ENCODE data around the gene GGA2.
A peak's percentile ranks its signal among the peaks of the same experiment; 100 is the strongest.
"Not testable (repeated sequence)": the region's sequence is repeated elsewhere in the genome, so short reads cannot be mapped to it uniquely, and the experiment has no call there.

The GGA2 gene, protein sequence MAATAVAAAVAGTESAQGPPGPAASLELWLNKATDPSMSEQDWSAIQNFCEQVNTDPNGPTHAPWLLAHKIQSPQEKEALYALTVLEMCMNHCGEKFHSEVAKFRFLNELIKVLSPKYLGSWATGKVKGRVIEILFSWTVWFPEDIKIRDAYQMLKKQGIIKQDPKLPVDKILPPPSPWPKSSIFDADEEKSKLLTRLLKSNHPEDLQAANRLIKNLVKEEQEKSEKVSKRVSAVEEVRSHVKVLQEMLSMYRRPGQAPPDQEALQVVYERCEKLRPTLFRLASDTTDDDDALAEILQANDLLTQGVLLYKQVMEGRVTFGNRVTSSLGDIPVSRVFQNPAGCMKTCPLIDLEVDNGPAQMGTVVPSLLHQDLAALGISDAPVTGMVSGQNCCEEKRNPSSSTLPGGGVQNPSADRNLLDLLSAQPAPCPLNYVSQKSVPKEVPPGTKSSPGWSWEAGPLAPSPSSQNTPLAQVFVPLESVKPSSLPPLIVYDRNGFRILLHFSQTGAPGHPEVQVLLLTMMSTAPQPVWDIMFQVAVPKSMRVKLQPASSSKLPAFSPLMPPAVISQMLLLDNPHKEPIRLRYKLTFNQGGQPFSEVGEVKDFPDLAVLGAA

GRCh38 chr16:23510164-23510914 is at the start of gene GGA2:
Gene GGA2, minus strand, starts transcription at chr16:23510494. Its CDS starts 83 bp downstream, at chr16:23510411.
- peak; percentile 43 to 76 (median 70) for DNase-seq (ENCODE audit: low read depth in 4 of 4, low spot score in 1 of 4)

- DNase-seq (ENCODE audit: low read depth in 4 of 4, low spot score in 1 of 4), result peak in 1 of 4 experiments; percentile 2
Observed at GRCh38 chr16:23557779-23558702, 47.7 kb upstream of the GGA2 start.

- peak; percentile 95 to 98 (median 96) for DNase-seq (ENCODE audit: low read depth in 4 of 4, low spot score in 1 of 4)
Observed at GRCh38 chr16:23556881-23557778, 46.8 kb upstream of the GGA2 start, which contains the start of the genes EARS2 and UBFD1. Gene EARS2, minus strand, starts transcription at chr16:23557350. Its CDS starts 7 bp downstream, at chr16:23557343. Gene UBFD1, plus strand, starts transcription at chr16:23557727. Its CDS starts 16 bp downstream, at chr16:23557743.

- DNase-seq (ENCODE audit: low read depth in 4 of 4, low spot score in 1 of 4), result no peak
Observed at GRCh38 chr16:23554536-23554935, 44.2 kb upstream of the GGA2 start.

GRCh38 chr16:23552161-23552560 is 41.9 kb upstream of the GGA2 start:
- no peak for DNase-seq (ENCODE audit: low read depth in 4 of 4, low spot score in 1 of 4)

- no peak for DNase-seq (ENCODE audit: low read depth in 4 of 4, low spot score in 1 of 4)
Observed at GRCh38 chr16:23549938-23550337, 39.6 kb upstream of the GGA2 start.

GRCh38 chr16:23544436-23544835 is 34.1 kb upstream of the GGA2 start:
- no peak for DNase-seq (ENCODE audit: low read depth in 4 of 4, low spot score in 1 of 4)

- not testable (repeated sequence) for DNase-seq (ENCODE audit: low read depth in 4 of 4, low spot score in 1 of 4)
Observed at GRCh38 chr16:23540817-23541178, 30.5 kb upstream of the GGA2 start.

- DNase-seq (ENCODE audit: low read depth in 4 of 4, low spot score in 1 of 4), result no peak
Observed at GRCh38 chr16:23539984-23540816, 29.9 kb upstream of the GGA2 start.

DNA sequence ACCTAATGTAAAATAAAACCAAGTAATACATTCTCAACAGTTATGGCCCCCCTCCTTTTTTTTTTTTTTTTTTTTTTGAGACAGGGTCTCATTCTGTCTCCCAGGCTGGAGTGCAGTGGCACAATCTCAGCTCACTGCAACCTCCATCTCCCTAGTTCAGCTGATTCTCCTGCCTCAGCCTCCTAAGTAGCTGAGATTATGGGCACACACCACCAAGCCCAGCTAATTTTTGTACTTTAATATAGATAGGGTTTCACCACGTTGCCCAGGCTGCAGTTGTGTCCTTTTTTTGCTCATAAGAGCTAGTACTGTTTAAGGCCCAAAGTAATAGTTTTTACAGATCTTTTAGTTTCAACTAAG is 28.6 kb upstream of the GGA2 start:
- DNase-seq (ENCODE audit: low read depth in 4 of 4, low spot score in 1 of 4), result no peak

DNA sequence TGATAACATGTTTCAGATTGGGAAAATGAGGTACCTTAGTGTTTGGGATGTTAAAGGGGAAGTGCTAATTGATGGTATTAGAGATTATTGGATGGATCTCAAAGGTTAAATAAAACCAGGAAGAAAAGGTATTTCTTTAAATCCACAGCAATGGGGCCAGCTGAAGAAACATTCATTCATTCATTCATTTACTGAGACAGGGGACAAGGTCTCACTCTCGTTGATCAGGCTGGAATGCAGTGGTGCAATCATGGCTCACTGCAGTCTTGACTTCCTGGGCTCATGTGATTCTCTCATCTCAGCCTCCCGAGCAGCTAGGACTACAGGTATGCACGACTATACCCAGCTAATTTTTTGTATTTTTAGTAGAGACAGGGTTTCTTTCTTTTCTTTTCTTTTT is 27.1 kb upstream of the GGA2 start:
- DNase-seq (ENCODE audit: low read depth in 4 of 4, low spot score in 1 of 4), result no peak

DNA sequence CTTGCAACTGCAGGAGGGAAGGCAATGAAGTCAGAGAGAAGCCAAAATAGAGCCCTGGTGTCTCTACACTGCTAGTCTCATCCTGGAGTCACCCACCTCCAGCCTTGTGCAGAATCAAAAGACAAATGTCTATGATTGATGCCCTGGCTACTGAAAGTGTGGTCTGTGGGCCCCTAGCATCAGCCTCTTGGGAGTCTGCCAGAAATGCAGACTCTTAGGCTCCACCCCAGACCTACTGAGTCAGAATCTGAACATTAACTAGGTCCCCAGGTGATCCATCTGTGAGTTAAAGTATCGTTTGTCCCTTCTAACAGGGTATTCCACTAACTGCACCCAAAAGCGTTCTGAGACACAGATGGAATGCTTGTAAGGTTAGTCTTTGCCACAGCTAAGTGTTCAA is 25.6 kb upstream of the GGA2 start:
- DNase-seq (ENCODE audit: low read depth in 4 of 4, low spot score in 1 of 4), result no peak

DNA sequence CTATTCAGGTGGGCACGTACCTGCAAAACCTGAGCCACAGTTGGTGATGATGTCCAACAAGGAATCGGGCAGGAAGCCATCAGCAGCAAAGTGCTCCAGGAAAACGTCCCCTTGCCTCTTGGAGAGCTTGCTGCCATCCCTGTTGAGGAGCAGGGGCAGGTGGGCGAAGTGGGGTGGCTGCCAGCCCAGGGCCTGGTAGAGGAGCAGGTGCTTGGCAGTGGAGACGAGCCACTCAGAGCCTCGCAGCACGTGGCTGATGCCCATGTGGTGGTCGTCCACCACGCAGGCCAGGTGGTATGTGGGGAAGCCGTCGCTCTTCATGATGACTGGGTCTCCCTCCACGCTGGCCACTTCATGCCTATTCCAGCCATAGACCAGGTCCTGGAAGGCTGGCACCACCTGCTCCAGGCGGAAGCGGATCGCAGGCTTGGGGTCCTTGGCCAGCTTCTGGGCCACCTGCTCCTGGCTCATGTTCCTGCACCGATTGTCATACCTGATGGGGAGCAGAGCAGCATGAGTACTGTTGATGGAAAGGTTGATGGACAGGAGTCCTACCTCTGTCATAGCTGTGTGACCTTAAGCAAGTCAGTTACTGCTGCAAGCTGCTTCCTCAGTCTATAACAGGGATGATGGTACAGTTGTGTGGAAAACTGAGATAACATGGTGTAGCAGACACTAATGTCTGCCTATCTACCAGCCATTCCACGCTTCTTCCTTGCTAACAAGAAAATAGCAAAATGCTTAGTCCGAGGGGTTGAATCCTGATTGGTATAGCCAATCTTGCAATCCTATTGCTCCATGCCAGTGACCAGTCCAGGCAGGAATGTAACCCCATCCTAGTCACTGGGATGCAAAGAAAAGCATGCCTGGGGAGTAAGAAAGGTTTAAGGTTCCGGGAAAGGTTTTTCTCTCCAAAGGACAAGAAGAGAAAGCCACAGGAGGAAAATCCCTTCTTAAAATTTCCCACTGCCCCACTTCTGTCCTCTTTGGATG is 24.9 kb upstream of the GGA2 start:
- no peak for DNase-seq (ENCODE audit: low read depth in 4 of 4, low spot score in 1 of 4)

DNA sequence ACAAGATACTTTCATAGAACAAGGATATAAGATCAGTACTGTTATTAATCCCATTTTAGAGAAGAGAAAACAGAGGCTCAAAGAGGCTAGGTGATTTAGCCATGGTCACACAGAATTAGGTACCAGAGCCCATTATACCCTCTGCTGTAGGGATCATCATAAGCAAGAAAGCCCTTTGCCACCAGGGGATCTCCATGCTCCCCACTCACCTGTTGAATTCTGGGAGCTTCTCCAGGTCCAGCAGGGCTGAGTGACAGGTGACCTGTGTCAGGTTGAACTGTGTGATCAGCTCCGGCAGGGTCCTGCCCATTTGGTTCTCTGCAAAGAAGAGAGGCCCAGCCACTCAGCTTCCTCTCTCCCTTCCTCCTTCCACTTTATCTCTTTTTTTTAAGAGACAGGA is 22.2 kb upstream of the GGA2 start:
- DNase-seq (ENCODE audit: low read depth in 4 of 4, low spot score in 1 of 4), result no peak

DNA sequence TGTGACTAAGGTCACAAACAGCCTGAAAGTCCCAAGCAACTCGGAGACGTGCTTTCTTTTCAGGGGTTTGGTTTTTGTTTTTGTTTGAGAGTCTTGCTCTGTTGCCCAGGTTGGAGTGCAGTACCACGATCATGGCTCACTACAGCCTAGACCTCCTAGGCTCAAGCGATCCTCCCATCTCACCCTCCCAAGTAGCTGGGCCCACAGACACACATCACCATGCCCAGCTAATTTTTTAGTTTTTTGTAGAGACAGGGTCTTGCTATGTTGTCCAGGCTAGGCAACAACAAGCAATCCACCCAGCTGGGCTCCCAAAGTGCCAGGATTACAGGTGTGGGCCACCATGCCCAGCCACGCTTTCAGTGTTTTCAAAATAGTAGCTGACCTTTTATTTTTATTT is 19.8 kb upstream of the GGA2 start:
- DNase-seq (ENCODE audit: low read depth in 4 of 4, low spot score in 1 of 4), result no peak

GRCh38 chr16:23528644-23529310 is 18.5 kb upstream of the GGA2 start:
- DNase-seq (ENCODE audit: low read depth in 4 of 4, low spot score in 1 of 4), result no peak

GRCh38 chr16:23527961-23528643 is 17.8 kb upstream of the GGA2 start:
- no peak for DNase-seq (ENCODE audit: low read depth in 4 of 4, low spot score in 1 of 4)
